Iris pigment epithelial cell (primary cell): ENCODE results near the gene ASIC2.

Experiments
- DNase-seq: peaks from one replicate; pipeline ENCODE4 v3.0.0-alpha.2; 2011; ENCODE audit warnings: low read depth

The ASIC2 gene

GRCh38 chr17:33113276-33113990, 179.7 kb downstream of the ASIC2 start:
- DNase-seq, result no peak

DNA sequence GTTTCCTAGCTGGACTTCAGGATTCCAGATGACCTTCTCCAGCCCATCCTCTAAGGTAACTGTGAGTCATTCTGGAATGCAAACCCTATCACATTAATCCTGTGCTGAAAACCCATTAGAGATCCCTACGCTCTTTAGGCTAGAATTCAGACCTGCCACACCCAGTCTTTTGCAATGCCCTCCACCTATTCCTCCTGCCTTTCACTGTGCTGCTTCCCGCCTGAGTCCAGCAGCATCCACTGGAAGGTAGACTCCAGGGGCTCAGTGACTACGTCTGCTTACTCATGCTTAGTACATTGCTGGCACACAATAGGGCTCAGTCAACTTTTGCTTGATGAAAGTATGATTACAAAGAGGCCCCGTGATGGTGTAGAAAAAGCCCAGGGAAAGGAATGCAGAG, 180.3 kb downstream of the ASIC2 start:
- DNase-seq, result no peak

- DNase-seq, result no peak
Observed at GRCh38 chr17:33109336-33110072, 183.6 kb downstream of the ASIC2 start.

GRCh38 chr17:33106525-33107165, 186.4 kb downstream of the ASIC2 start:
- no peak for DNase-seq

DNA sequence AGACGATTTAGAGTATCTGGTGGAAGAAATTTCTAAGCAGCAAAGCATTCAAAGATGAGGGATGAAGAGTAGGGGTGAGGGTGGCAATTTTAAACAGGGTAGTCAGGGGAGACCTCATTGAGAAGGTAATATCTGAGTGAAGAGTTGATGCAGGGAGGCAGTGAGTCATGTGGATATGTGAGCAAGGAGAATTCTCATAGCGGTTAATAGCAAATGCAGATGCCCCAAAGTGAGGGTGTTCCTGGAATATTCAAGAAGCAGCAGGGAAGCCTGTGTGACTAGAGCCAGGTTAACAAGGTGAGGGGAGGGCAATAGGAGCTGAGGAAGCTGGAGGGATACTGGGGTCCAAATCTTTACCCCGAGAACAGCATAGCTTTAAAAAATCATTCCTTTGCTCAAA, 187.2 kb downstream of the ASIC2 start:
- DNase-seq, result no peak

GRCh38 chr17:33099906-33100305, 193.2 kb downstream of the ASIC2 start:
- no peak for DNase-seq

DNA sequence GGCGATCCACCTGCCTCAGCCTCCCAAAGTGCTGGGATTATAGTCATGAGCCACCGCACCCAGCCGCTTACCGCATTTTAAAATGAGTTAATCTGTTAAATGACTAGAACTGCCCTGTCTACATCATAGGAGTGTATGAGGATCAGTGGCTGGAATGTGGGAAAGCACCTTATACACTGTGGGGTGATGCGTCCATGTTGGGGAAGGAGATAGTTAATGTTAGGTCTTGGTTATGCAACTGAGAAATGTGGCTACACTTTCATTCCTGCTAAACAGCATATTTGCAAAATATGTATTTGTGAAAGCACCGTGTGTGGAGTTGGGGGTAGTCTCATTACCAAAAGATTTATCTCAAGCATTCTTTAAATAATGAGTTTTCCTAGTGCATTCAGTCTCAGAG, 193.8 kb downstream of the ASIC2 start:
- DNase-seq, result no peak

DNA sequence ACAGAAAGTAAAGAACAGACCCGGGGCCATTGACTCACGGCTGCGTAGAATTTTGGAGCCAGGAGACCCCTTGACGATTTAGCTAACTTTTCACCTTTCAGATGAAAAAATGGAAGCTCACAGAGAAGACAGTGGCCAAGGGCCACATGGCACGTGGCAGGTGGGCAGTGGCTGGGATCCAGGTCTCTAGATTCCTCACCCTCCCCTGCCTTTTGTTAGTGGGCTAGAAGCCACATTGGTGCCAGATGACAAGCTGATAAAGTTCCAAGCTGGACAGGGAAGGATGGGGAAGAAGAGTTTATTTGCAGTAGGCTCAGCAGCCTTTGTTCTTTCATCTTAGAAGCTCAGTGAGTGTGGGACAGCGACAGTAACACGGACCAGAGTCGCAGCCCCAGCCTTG, 195.7 kb downstream of the ASIC2 start:
- DNase-seq, result no peak

DNA sequence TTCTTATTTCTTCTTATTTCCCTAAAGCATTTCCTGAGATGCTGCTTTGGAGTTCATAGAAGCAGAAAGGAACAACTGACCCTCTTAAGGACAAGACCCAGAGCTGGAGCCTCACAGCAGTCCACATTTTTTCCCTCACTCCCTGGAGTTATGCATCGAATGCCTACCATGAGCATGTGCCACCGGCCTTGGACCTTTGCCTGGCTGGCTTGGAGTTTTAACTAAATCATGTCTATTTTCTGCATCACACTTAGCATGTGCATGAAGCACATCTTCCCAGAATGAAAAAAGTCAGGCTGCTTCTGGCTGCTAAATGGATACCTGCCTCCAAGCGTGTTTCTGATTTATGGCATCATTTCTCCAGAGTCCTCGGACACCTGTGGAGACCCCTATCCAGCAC, 196.9 kb downstream of the ASIC2 start:
- no peak for DNase-seq

DNA sequence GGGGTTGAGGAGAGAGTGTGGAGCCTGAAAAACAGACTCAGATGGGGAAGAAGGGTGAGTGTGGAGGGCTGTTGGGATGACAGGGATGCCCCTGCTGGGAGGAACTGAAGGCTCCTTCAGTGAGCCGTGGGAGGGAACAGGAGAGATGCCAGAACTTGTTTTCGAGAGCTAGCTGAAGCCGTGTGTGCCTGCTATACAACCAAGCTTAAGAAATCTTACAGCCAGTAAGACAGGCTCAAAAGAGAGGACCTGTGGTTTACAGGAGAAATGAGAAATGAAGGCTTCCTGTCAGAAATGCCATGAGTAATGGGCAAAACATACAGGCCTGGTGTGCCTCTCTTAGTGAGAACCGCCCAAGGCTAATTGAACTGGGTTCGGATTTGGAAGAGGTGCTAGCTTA, 201.8 kb downstream of the ASIC2 start:
- DNase-seq, result no peak

DNA sequence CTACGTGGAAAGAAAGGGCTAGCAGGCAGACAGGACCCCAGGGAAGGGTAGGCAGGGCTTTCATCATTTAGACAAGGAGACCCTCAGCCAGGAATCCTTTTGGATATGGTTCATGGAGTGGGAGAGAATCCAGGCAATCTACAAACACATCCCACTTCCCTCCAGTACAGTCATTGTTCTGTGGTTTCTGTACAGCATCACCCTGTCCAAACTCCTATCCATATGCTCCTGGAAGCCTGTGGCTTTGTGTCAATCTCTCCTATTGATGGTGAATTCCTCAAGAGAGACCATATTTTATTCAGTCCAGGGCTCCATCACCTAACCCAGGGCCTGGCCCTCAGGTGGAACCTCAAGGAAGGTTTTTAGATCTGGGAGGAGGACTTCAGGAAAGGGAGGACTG, 202.3 kb downstream of the ASIC2 start:
- no peak for DNase-seq

DNA sequence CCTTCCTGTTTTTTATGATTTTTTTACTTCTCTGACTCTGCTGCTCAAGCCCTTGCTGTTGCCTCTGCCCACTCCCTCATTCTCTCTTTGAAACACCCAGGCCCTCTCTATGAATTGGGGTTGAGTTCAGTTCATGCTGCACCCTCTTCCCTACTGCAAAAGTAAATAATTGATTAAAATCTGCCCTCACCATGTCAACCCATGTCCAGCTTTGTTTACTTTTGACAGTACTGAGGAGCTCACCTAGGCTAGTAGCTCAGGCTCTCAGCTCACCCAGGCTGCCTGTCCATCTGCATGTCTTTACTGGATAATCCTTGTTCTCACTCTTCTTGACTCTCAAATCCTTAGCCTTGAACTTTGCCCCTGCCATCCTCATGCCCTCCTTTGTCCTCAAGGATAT, 206.2 kb downstream of the ASIC2 start:
- no peak for DNase-seq

- no peak for DNase-seq
Observed at GRCh38 chr17:33086041-33086440, 207.1 kb downstream of the ASIC2 start.

DNA sequence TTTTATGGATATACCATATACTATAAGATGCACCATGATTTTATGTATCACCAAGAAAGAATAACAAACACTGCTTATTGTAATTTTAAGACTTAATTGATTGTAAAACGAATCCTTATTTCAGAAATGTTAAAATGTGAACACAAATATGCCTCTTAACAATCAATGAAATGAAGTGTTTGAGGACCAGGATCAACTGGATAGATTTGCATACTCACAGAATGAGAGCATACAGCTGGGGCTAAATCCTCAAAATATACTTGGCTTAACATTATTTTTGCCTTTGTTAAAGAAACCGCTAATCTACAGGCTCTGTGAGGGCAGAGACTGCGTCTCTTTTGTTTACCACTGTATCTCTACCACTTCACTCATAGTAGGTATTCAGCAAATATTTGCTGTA, 207.8 kb downstream of the ASIC2 start:
- DNase-seq, result no peak

DNA sequence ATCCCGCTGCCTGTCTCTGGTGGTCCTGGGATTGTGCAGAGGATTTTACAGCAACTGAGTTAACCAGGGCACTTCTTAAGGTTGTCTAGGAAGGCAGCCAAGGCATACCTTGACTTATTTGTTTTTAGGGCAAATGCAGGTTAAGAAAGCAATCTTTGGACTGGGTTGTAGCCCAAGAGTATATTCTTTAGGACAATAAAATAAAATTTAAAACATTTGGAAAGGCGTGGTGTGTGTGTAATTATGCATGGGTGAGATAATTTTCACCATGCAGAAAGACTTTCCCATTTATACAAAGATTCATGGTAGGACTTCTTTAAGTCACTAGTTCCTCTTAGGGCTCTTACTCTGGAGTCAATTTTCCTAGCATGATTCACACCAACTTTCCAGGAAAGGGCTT, 208.3 kb downstream of the ASIC2 start:
- no peak for DNase-seq

DNA sequence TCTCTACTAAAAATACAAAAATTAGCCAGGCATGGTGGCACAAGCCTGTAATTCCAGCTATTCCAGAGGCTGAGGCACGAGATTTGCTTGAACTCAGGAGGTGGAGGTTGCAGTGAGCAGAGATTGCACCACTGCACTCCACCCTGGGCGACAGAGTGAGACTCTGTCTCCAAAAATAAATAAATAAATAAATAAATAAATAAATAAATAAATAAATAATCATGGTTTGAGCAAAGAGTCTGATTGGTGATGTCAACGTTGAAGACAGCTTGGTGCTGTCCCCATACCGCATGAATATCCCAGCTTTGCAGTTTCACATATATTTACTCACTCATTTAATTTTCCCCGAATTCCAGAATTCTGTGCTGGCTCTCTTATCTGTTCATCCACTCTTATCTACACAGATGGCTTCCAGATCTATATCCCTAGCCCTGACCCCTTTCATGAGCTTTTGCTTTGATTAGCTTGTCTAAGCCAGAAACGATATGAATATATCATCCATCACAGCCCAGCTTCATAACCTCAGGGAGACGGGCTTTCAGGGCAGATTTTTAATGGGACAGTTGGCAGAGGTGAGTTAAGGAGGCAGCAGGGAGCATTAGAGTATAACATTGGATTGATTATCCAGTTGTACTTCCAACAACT, 210.4 kb downstream of the ASIC2 start:
- DNase-seq, result no peak

DNA sequence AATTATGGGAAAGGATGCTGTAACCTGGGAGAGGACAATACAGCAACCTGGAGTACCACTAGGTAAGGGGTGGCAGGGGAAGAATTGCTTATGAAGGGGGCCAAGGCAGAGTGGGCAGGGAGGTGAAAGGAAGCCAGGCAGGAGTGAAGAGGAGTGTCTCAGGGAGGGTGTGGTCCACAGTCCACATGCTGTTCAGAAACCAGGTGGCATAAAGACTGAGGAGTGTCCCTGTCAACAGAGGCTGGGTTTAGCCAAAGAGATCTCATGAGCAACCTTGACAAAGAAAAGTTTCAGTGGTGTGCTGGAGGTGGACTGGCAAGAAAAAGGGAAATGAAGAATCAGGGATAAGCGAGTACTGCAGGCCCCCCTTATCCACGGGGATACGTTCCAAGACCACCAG, 213.0 kb downstream of the ASIC2 start:
- no peak for DNase-seq

GRCh38 chr17:33079201-33079600, 213.9 kb downstream of the ASIC2 start:
- DNase-seq, result no peak

DNA sequence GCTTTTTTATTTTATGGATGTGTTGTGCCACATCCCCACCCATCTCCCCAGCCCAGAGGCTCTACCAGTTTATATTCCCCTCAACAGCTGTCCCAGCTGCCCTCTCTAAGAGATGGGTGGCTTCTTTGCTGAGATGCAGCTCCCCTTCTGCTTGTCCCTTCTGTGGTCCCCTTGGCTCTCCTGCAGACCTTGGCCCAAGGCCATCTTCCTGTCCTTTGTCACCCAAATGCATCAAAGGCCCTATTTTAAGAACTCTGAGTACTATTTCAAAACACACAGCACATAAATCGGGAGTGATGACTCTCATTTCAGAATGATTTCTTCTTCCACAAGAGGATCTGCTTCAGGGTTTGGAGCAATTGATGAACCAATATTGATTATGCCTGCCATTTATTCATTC, 216.1 kb downstream of the ASIC2 start:
- no peak for DNase-seq

GRCh38 chr17:33073416-33073815, 219.7 kb downstream of the ASIC2 start:
- DNase-seq, result no peak

DNA sequence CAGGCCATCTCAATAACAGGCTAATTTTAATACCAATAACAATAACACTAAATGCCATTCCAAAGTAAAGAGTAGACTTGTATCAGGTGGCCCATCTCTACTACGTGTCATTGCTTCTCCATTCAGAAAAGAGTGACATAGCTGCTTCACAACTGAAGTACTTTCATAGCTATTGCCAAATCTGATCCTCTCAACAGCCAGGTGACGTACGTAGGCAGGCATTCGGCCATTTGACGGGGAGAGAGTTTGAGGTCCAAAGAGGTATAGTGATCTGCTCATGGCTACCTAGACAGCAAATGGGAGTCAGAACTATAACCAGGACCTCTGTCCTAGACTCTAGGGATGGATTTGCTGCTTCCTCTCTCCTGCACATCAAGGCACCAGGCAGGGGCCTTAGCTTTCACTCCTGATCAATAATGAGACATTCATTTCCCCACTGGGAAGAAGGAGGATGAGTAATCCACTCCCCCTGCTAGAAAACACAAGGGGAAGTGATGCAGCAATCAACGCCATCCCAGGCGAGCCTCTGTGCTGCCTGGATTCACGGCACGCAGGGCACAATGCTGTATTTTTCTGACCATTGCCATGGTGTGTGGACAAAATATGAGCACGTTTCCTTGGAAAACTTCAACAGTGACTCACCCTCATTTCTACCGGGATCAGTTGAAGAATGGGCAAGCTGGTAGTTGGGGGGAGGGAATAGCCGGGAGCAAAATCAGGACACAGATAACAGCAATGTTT, 220.5 kb downstream of the ASIC2 start:
- no peak for DNase-seq

GRCh38 chr17:33071656-33072055, 221.4 kb downstream of the ASIC2 start:
- DNase-seq, result no peak
